ENCODE results near the gene STRAP. TPM values are rescaled to one million over a fixed set of nuclear protein-coding genes. Genes with fewer than 3 reads are reported as not detected.

The STRAP gene
- total RNA-seq (100 to 1,000 TPM in 2 of 5 donors, 10 to 100 TPM in 3; 20.9 to 197 (median 72.7) TPM), polyA plus RNA-seq (100 to 1,000 TPM in 1 of 3 donors, 10 to 100 TPM in 2; 69.1 to 103 (median 93.7) TPM)
- long read RNA-seq, donor 1, transcript STRAP-202 (10 exons, 1,866 nt): major isoform, 11 of 12 reads
- long read RNA-seq, donor 1, partial matches to known transcripts: 0 of 12 reads
- long read RNA-seq, donor 1, other reads (novel, unspliced or antisense): 0 of 12 reads
- long read RNA-seq, donor 2, transcript STRAP-202 (10 exons, 1,866 nt): major isoform, 17 of 18 reads
- long read RNA-seq, donor 2, partial matches to known transcripts: 0 of 18 reads
- long read RNA-seq, donor 2, other reads (novel, unspliced or antisense): 0 of 18 reads
- long read RNA-seq, donor 3, transcript STRAP-202 (10 exons, 1,866 nt): major isoform, 25 of 39 reads
- long read RNA-seq, donor 3, partial matches to known transcripts: 11 of 39 reads
- long read RNA-seq, donor 3, other reads (novel, unspliced or antisense): 0 of 39 reads
- long read RNA-seq, donor 4: 0 reads
- long read RNA-seq, donor 5, transcript STRAP-206 (9 exons, 1,698 nt): minor isoform, 5 of 48 reads
- long read RNA-seq, donor 5, transcript STRAP-202 (10 exons, 1,866 nt): major isoform, 43 of 48 reads
- long read RNA-seq, donor 5, partial matches to known transcripts: 0 of 48 reads
- long read RNA-seq, donor 5, other reads (novel, unspliced or antisense): 0 of 48 reads
- long read RNA-seq, donor 6, transcript STRAP-202 (10 exons, 1,866 nt): major isoform, 51 of 70 reads
- long read RNA-seq, donor 6, partial matches to known transcripts: 16 of 70 reads
- long read RNA-seq, donor 6, other reads (novel, unspliced or antisense): 0 of 70 reads
- long read RNA-seq, donor 7, transcript STRAP-202 (10 exons, 1,866 nt): major isoform, 35 of 43 reads
- long read RNA-seq, donor 7, partial matches to known transcripts: 5 of 43 reads
- long read RNA-seq, donor 7, other reads (novel, unspliced or antisense): 0 of 43 reads
- long read RNA-seq, donor 8, transcript STRAP-202 (10 exons, 1,866 nt): major isoform, 35 of 47 reads
- long read RNA-seq, donor 8, partial matches to known transcripts: 10 of 47 reads
- long read RNA-seq, donor 8, other reads (novel, unspliced or antisense): 0 of 47 reads
- long read RNA-seq, donor 9, transcript STRAP-206 (9 exons, 1,698 nt): minor isoform, 5 of 53 reads
- long read RNA-seq, donor 9, transcript STRAP-202 (10 exons, 1,866 nt): major isoform, 21 of 53 reads
- long read RNA-seq, donor 9, partial matches to known transcripts: 27 of 53 reads
- long read RNA-seq, donor 9, other reads (novel, unspliced or antisense): 0 of 53 reads
- long read RNA-seq, donor 10, transcript STRAP-202 (10 exons, 1,866 nt): major isoform, 13 of 20 reads
- long read RNA-seq, donor 10, partial matches to known transcripts: 6 of 20 reads
- long read RNA-seq, donor 10, other reads (novel, unspliced or antisense): 0 of 20 reads

DNA sequence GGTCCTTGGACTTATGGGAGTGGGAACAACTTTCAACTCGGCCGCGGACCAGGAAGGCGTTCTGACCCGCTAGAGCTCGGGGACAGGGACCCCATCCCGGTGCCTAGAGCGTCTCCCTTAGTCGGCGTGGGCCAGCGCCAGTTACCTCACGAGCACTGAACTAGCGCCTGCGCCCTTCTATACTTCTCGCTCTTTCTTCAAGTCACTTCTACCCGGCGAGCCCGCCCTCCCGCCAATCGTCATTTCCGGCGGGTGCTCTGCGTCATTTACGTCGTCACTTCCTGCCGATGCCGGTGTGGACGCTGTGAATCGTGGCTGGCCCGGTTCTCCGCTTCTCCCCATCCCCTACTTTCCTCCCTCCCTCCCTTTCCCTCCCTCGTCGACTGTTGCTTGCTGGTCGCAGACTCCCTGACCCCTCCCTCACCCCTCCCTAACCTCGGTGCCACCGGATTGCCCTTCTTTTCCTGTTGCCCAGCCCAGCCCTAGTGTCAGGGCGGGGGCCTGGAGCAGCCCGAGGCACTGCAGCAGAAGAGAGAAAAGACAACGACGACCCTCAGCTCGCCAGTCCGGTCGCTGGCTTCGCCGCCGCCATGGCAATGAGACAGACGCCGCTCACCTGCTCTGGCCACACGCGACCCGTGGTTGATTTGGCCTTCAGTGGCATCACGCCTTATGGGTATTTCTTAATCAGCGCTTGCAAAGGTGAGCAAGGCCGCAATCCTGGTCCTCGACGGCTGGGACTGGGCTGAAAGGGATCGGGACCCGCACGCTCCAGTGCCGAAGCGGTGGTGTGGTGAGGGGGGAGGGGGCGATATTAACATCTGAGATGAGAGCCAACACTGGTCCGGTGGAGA lies at the start of gene STRAP:
Gene STRAP (plus strand): TSS at position 270 of the 854 bp plus-strand sequence. CDS start 321 bp downstream, at position 591.
- Histone ChIP-seq H3K36me3 (peaks cover 0 to 12% (median 4%) of the 10 kb centered on the region in 4 donors), H3K27me3 (no peaks in the 10 kb centered on the region), H3K4me3 (peak within 1 kb of the TSS; percentile 68 to 83 (median 77)), H3K4me1 (peaks cover 20 to 57% (median 42%) of the 10 kb centered on the region in 4 donors), H3K27ac (peak within 1 kb of the TSS; percentile 96 to 98 (median 97)), H3K9me3 (no peaks in the 10 kb centered on the region)
- intact Hi-C loops (cut with DNase I; ENCODE audit: low total_unique reads): no loop called here
- 0 to 1% (median 0%) methylated on average over 52 to 63 of the region's 63 CpGs for WGBS, 5 donors
- peak; percentile 98 to 99 for DNase-seq
- peak in 2 of 4 donors; percentile 98 for TF ChIP-seq POLR2A (IDR thresholded peaks at IDR 0.05)
- peak; percentile 99 for TF ChIP-seq POLR2AphosphoS5 (IDR thresholded peaks at IDR 0.05)
- TF ChIP-seq EP300 (IDR thresholded peaks at IDR 0.05): peak; percentile 41
- TF ChIP-seq CTCF (IDR thresholded peaks at IDR 0.05): no peak

DNA sequence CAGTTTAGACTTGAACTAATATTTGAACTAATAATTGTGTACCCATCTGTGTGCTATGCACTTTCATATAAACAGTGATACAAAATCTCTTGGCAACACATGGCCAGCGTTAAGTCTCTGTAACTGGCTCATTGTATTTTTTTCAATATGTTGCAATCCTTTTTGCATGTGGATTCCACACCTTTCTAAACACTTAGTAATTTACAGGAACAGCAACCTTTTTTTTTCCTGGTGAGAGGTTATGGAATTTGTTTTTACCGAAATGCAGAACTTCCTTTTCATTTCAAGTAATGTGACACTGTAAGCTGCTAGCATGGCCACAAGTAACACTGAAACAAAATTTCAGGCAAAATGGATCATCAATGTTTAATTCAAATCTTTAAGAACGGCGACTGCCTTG lies 47.6 kb upstream of the STRAP start:
- H3K27ac ChIP-seq: peak overlapping the region in 2 of 5 donors; percentile 20 to 65

More for the DNA sequence above, 47.6 kb upstream of the STRAP start:
- no peaks in the 10 kb centered on the region for H3K27me3 ChIP-seq
- H3K4me3 ChIP-seq: no peak overlapping the region
- intact Hi-C loops (cut with DNase I; ENCODE audit: low total_unique reads): no loop called here
- H3K36me3 ChIP-seq: no peaks in the 10 kb centered on the region
- H3K9me3 ChIP-seq: no peaks in the 10 kb centered on the region
- TF ChIP-seq CTCF (IDR thresholded peaks at IDR 0.05): no peak
- no peak for TF ChIP-seq POLR2A (IDR thresholded peaks at IDR 0.05)
- TF ChIP-seq POLR2AphosphoS5 (IDR thresholded peaks at IDR 0.05): no peak
- TF ChIP-seq EP300 (IDR thresholded peaks at IDR 0.05): no peak
- 45 to 63% (median 52%) methylated on average over 4 of the region's 4 CpGs for WGBS, 5 donors
- DNase-seq: no peak
- peaks cover 0 to 4% (median 2%) of the 10 kb centered on the region in 4 donors for H3K4me1 ChIP-seq
